Aorta (tissue), 5 donors: ENCODE data around the gene CCDC12. TPM values are rescaled to one million over a fixed set of nuclear protein-coding genes. Genes with fewer than 3 reads are reported as not detected.

Experiments used
- ATAC-seq: fragments of 200-7000 bp; cut with Tn5 transposase; one replicate; pipeline ENCODE4 v1.9.1; 2022; ENCODE audit warnings: moderate library complexity; ENCODE audit not compliant: low FRiP score
- DNase-seq, 2 donors: peaks; one replicate each; pipeline ENCODE4 v3.0.0-alpha.2; 2020
- H3K27ac ChIP-seq, 2 donors: one replicate each; pipeline ENCODE4 v1.5.1; 2013; ENCODE audit warnings: low read length in 2 of 2, mild to moderate bottlenecking in 2 of 2, moderate library complexity in 2 of 2, control low read depth in 1 of 2, inconsistent platforms in 1 of 2, low read depth in 1 of 2
- H3K27me3 ChIP-seq, 2 donors: one replicate each; pipeline ENCODE4 v1.6.1; 2013; ENCODE audit warnings: control low read depth in 1 of 2, low read length in 1 of 2, mild to moderate bottlenecking in 1 of 2, moderate library complexity in 1 of 2; ENCODE audit not compliant: insufficient read depth in 2 of 2, control insufficient read depth in 1 of 2
- H3K36me3 ChIP-seq, 2 donors: one replicate each; pipeline ENCODE4 v1.6.1; 2013; ENCODE audit warnings: control low read depth in 1 of 2, low read length in 1 of 2, mild to moderate bottlenecking in 1 of 2; ENCODE audit not compliant: insufficient read depth in 2 of 2, control insufficient read depth in 1 of 2
- H3K4me1 ChIP-seq, 2 donors: one replicate each; pipeline ENCODE4 v1.6.1; 2013; ENCODE audit warnings: low read length in 2 of 2, control low read depth in 1 of 2, mild to moderate bottlenecking in 1 of 2, moderate library complexity in 1 of 2; ENCODE audit not compliant: insufficient read depth in 2 of 2, control insufficient read depth in 1 of 2
- H3K4me3 ChIP-seq, 2 donors: one replicate each; pipeline ENCODE4 v1.5.1; 2013; ENCODE audit warnings: low read length in 2 of 2, control low read depth in 1 of 2, mild to moderate bottlenecking in 1 of 2
- H3K9me3 ChIP-seq: one replicate; pipeline ENCODE4 v1.6.1; 2013; ENCODE audit warnings: mild to moderate bottlenecking, low read length; ENCODE audit not compliant: control insufficient read depth
- WGBS, 2 donors: extraction: QIAGEN DNeasy Blood & Tissue Kit; methylation state at CpG; one replicate each; pipeline ENCODE4 v1.1.7; 2013; 5-methylcytosine and 5-hydroxymethylcytosine counted together
- intact Hi-C, 2 donors: fragments of 100-400 bp; cut with DNase I; formaldehyde crosslinking; loops; one replicate each; pipeline versions ENCODE4 v1.14.2 to v1.15.0; 2022
- polyA plus RNA-seq, 2 donors: library from polyadenylated mRNA; stranded (reverse); fragments of 200-250 nt; gene quantifications; one replicate each; pipeline ENCODE4 v1.2.3, GENCODE V29; 2013
- total RNA-seq, 2 donors: library from RNA; stranded (reverse); fragmentation: NEBNext Ultra II Directional; extraction: Animal tissue kit (Norgen Biotek cat#: 25700); gene quantifications; one replicate each; pipeline ENCODE4 v1.2.1, GENCODE V29; 2021
- donor health status: healthy with polysubstance abuse.
- donor health status: Bipolar disorder and iron deficiency.
- donor health status: DM: no; HTN: no; CAD: no.
- donor health status: DM: no; HTN: no; CAD: no.
- donor health status: DM: yes; HTN: yes; CAD: no.

Gene CCDC12
- total and polyA plus RNA-seq, 4 donors: 30.5 to 46.5 (median 39.7) TPM

GRCh38 chr3:46923559-46924350, 52.8 kb downstream of the CCDC12 start:
- DNase-seq: peak; percentile 54 to 74
- H3K9me3 ChIP-seq: no peaks in the 10 kb centered on the region
- intact Hi-C loops: loop anchor here (2.0 to 10.0 kb wide), 2 partner anchors 75 to 401 kb away; no protein-coding TSS in a partner anchor
- ATAC-seq: no peak
- peaks cover 0 to 2% of the 10 kb centered on the region in 2 donors for H3K36me3 ChIP-seq
- H3K27ac ChIP-seq: no peak overlapping the region
- 30 to 33% methylated on average over 10 to 11 of the region's 11 CpGs for WGBS, 2 donors
- H3K4me1 ChIP-seq: no peaks in the 10 kb centered on the region
- H3K27me3 ChIP-seq: no peaks in the 10 kb centered on the region
- no peak overlapping the region for H3K4me3 ChIP-seq

- Histone ChIP-seq H3K4me1 (no peaks in the 10 kb centered on the region), H3K36me3 (peaks cover 0 to 2% of the 10 kb centered on the region in 2 donors), H3K27ac (no peak overlapping the region), H3K4me3 (no peak overlapping the region), H3K9me3 (no peaks in the 10 kb centered on the region), H3K27me3 (no peaks in the 10 kb centered on the region)
- intact Hi-C loops: loop anchor here (2.0 to 10.0 kb wide), 2 partner anchors 76 to 402 kb away; no protein-coding TSS in a partner anchor
- DNase-seq (peak; percentile 37 to 58), ATAC-seq (no peak)
- WGBS, 2 donors: 77 to 79% methylated on average over 16 of the region's 16 CpGs
Observed at GRCh38 chr3:46922871-46923558, 53.5 kb downstream of the CCDC12 start.

- intact Hi-C loops: loop anchor here (2.0 to 10.0 kb wide), 2 partner anchors 76 to 402 kb away; no protein-coding TSS in a partner anchor
Observed at GRCh38 chr3:46922426-46922825, 54.1 kb downstream of the CCDC12 start.

GRCh38 chr3:46921871-46922271, 54.7 kb downstream of the CCDC12 start:
- H3K9me3 ChIP-seq: no peaks in the 10 kb centered on the region
- H3K36me3 ChIP-seq: peaks cover 0 to 2% of the 10 kb centered on the region in 2 donors
- DNase-seq: peak; percentile 26 to 32
- no peak for ATAC-seq
- no peaks in the 10 kb centered on the region for H3K27me3 ChIP-seq
- no peak overlapping the region for H3K4me3 ChIP-seq
- no peak overlapping the region for H3K27ac ChIP-seq
- H3K4me1 ChIP-seq: no peaks in the 10 kb centered on the region
- WGBS, 2 donors: 91 to 96% methylated on average over 7 of the region's 7 CpGs
- intact Hi-C loops: loop anchor here (2.0 to 10.0 kb wide), 2 partner anchors 77 to 403 kb away; no protein-coding TSS in a partner anchor

More at GRCh38 chr3:46922426-46922825, 54.1 kb downstream of the CCDC12 start:
- Histone ChIP-seq H3K9me3 (no peaks in the 10 kb centered on the region), H3K27ac (no peak overlapping the region), H3K36me3 (peaks cover 0 to 2% of the 10 kb centered on the region in 2 donors), H3K27me3 (no peaks in the 10 kb centered on the region), H3K4me3 (no peak overlapping the region), H3K4me1 (no peaks in the 10 kb centered on the region)
- ATAC-seq (no peak), DNase-seq (peak; percentile 28 to 29)
- WGBS, 2 donors: 91 to 93% methylated on average over 4 of the region's 4 CpGs

- no peak overlapping the region for H3K4me3 ChIP-seq
- WGBS, 2 donors: 79 to 89% methylated on average over 4 of the region's 4 CpGs
- no peak overlapping the region for H3K27ac ChIP-seq
- DNase-seq (peak in 1 of 2 donors; percentile 30), ATAC-seq (no peak)
- no peaks in the 10 kb centered on the region for H3K27me3 ChIP-seq
- H3K9me3 ChIP-seq: no peaks in the 10 kb centered on the region
- H3K4me1 ChIP-seq: no peaks in the 10 kb centered on the region
- intact Hi-C loops: loop anchor here in 1 of 2 donors (10.0 kb wide), 1 partner anchor 404 kb away; no protein-coding TSS in a partner anchor
- H3K36me3 ChIP-seq: peaks cover 0 to 2% of the 10 kb centered on the region in 2 donors
Observed at GRCh38 chr3:46921041-46921440, 55.5 kb downstream of the CCDC12 start.

- H3K27me3 ChIP-seq: no peaks in the 10 kb centered on the region
- no peaks in the 10 kb centered on the region for H3K9me3 ChIP-seq
- H3K4me1 ChIP-seq: no peaks in the 10 kb centered on the region
- no peak for ATAC-seq
- H3K27ac ChIP-seq: no peak overlapping the region
- intact Hi-C loops: no loop called here
- no peaks in the 10 kb centered on the region for H3K36me3 ChIP-seq
- H3K4me3 ChIP-seq: no peak overlapping the region
- DNase-seq: no peak
- WGBS, 2 donors: 94 to 98% methylated on average over 4 of the region's 4 CpGs
Observed at GRCh38 chr3:46918634-46919033, 57.9 kb downstream of the CCDC12 start.

- H3K4me3 ChIP-seq: no peak overlapping the region
- H3K27me3 ChIP-seq: no peaks in the 10 kb centered on the region
- WGBS, 2 donors: 92 to 99% methylated on average over 1 of the region's 1 CpG
- no peaks in the 10 kb centered on the region for H3K4me1 ChIP-seq
- H3K9me3 ChIP-seq: no peaks in the 10 kb centered on the region
- no peak for ATAC-seq
- no peak for DNase-seq
- H3K27ac ChIP-seq: no peak overlapping the region
- intact Hi-C loops: no loop called here
- H3K36me3 ChIP-seq: no peaks in the 10 kb centered on the region
Observed at GRCh38 chr3:46918202-46918601, 58.3 kb downstream of the CCDC12 start.

GRCh38 chr3:46917257-46917656, 59.3 kb downstream of the CCDC12 start:
- H3K27me3 ChIP-seq: no peaks in the 10 kb centered on the region
- DNase-seq: no peak
- intact Hi-C loops: no loop called here
- no peak overlapping the region for H3K27ac ChIP-seq
- H3K9me3 ChIP-seq: no peaks in the 10 kb centered on the region
- H3K4me3 ChIP-seq: no peak overlapping the region
- ATAC-seq: no peak
- no peaks in the 10 kb centered on the region for H3K36me3 ChIP-seq
- 76 to 97% methylated on average over 3 of the region's 3 CpGs for WGBS, 2 donors
- H3K4me1 ChIP-seq: no peaks in the 10 kb centered on the region
